NCI-H82 (cell line): ENCODE data around the gene NPHP4.

Source experiments
- DNase-seq: peaks from one replicate; lab custom pipeline; 2025; lab: John Stamatoyannopoulos, UW

Gene NPHP4

DNA sequence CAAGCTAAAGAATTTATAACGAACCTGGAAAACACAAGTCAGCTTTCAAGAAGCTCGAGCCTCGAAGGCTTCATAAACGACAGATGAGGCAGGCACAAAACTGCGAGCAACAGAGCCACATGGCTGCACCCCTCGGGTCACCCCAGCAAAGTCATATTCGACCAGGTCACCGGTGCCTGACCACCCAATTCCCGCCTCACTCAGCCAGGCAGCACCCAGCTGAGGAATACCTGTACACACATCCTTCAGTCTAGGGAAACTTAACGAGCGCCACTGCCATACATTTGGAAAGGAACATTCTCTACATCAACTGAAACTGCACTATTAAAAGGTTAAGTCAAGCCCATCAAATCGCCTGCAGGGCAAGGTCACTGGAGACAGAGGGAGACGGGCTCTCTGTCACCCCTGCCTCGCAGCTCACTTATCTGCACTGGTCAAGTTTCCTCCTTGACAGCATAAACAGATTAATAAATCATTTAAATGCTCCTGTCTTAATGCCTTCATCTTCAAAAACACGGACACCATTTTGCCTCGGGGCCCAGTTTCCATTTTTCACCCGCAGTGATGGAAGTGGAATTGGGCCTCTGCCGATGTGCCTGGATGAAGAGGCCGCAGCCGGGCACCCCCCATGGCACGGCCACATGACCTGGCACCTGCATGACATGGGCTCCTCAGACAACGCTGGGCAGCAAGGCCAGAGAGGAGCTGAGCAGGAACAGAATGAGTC, 20.6 kb downstream of the NPHP4 start:
- no peak for DNase-seq

DNA sequence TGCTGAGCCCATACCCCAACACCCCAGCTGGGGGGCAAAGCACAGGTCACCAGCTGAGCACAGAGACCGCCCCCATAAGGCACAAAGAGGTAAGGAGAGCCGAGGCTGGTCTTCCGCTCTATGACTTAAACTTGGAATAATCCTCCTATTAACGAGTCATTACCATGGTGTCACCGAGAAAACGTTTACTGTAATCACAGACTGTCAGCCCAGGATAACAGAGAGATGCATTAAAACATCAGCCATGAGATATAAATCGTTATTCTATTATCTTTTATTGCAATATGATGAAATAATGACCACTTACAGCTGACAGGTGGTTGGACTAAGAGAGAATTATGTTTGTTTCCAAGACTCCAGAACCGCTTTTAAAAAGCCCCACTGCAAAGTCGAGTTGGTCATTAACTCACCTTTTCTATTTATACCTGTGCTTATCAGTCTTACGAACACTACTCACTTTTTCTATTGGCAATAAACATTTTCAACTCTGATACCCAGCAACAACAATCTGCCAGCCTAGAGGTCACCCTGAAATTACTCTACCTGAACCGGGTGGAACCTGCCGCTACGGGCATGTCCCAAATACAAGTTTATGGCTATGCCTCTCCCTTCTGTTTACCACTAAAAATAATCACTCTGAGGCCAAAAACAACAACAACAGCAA, 21.5 kb downstream of the NPHP4 start:
- DNase-seq, result no peak

- no peak for DNase-seq
Measured at GRCh38 chr1:5969168-5969567, 23.1 kb downstream of the NPHP4 start.

GRCh38 chr1:5968161-5968736, 24.0 kb downstream of the NPHP4 start:
- no peak for DNase-seq

DNA sequence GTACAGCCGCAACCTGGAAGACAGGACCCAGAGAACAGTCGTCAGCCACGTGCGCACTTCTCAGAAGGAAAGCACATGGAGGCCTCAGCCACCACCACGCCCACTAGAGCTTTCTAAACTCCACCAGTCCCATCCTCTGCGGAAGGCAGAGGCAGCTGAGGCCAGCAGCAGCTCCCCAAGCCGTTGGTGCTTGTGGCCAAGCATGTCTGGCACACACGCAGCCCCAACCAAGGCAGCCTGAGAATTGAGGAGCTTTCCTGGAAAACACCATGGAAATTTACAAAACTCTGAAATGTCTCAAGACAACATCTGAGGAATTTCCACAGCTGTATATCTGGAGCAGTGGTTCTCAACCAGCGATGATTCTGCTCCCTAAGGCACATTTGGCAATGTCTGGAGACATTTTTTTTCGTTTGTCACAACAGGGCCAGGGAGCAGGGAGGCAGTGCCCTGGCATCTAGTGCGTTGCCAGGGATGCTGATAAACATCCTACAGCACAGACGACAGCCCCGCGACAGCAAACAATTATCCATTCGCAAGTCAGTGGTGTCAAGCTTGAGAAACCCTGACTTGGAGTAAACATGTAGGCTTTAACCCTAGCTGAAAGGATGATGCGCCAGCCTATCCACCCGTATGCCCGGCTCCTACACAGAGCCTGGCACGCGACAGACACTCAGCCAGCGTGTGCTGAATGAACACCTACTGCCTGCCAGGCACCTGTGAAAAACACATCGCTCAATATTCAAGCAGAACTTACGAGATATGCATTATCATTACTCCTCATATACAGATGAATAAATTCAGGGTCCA, 24.7 kb downstream of the NPHP4 start:
- DNase-seq, result no peak

- DNase-seq, result no peak
Measured at GRCh38 chr1:5966543-5967205, 25.6 kb downstream of the NPHP4 start.

DNA sequence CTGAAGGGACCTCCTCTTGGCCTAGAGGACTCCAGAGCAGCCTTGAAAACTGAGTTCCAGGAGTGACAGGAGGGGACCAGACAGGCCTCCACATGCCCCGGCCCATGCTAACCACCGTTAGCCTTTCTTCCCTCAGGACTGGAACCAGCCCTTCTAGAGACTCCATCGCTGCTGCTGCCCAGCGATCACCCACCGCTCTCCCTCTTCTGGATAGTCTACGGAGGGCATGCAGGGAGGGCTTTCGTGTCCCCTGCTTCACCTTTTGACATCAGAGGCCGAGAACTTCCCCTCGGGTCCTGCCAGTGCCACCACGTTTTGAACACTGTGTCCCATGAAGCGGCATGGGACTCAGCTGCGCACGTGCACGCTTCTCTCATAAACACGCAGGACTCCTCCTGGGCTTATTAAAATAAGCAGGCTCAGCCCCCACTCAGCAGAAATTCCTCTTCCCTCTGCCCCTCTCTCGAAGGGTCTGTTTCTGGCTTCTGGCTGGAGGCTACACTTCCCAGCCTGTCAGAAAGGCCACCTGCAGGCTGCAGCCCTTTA, 26.6 kb downstream of the NPHP4 start:
- no peak for DNase-seq

GRCh38 chr1:5962265-5963105, 29.7 kb downstream of the NPHP4 start:
- DNase-seq, result no peak

GRCh38 chr1:5961601-5962000, 30.6 kb downstream of the NPHP4 start:
- DNase-seq, result no peak

- DNase-seq, result no peak
Measured at GRCh38 chr1:5960336-5960735, 31.9 kb downstream of the NPHP4 start.

- no peak for DNase-seq
Measured at GRCh38 chr1:5959667-5960230, 32.5 kb downstream of the NPHP4 start.

- no peak for DNase-seq
Measured at GRCh38 chr1:5959087-5959486, 33.1 kb downstream of the NPHP4 start.

DNA sequence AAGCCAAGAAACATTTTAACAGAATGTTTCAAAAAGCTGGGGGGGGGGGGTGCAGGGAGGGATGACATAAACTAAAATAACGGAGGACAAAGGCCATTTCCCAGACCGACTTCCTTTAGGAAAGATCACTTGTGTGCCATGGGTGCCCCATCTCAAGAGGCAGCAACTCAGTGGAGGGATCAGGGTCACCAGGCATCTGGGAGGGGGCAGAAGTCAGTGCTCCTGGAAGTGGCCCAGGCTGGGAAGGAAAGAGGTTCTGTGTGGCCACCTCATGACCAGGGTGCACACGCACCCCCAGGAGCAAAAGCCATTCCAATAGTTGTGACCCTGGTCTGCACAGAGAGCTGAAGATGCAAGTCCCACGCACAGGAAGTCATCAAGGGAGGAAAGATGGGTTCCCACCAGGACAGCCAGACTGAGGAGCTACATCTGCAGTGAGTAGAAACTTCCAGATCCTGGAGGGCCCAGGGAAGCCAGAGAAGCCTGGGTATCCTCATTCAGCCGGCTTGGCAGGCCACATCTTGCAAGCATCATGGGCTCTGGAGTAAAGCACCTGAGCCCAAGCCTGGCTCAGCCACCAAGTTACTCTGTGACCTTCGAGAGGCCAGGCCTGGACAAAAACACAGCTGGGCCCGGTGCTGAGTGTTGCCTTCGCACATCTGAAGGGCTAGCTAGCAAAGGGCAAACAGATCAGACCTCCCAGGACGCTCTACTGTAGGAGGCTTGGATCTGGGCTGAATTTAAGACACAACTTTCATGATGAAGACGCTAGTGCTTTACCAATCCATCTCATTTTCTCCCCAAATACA, 36.0 kb downstream of the NPHP4 start:
- DNase-seq, result no peak

GRCh38 chr1:5955479-5955977, 36.7 kb downstream of the NPHP4 start:
- no peak for DNase-seq

DNA sequence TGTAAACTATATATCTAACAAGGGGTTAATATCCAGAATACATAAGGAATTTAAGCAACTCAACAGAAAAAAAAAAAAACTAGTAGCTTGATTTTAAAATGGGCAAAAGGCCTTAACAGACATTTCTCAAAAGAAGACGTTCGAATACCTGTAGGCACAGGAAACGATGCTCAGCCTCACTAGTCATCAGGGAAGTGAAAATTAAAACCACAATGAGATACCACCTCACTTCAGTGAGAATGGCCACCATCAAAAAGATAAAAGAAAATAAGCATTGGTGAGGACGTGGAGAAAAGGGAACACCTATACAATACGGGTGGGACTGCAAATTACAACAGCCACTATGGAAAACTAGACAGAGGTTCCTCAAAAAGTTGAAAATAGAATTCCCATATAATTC, 37.3 kb downstream of the NPHP4 start:
- DNase-seq, result no peak

GRCh38 chr1:5953386-5953785, 38.8 kb downstream of the NPHP4 start:
- DNase-seq, result no peak

DNA sequence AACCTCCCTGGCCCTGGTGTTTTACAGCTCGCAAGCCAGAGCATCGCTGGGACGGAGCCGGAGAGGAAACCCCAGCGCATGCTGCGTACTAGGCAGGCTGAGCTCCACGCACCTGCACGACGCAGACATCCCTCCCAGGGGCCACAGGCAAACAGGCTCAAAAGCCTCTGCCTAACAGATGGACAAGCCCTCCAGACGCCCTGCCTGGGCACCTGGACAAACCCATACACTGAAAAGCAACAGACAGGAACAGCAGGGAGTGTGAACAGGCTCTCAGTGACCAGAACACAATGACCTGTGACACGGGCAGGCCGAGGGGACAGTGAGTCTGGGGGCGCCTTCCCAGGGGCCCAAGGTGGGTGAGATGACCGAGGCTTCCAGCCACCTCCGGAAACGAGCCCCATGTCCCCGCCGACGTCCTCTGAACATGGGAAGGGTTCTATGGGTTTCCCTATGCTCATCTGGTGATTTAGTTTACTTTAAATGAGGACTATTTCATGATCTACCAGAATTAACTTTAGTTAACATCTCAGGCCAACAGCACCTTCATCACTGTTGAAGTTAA, 40.3 kb downstream of the NPHP4 start:
- DNase-seq, result no peak

DNA sequence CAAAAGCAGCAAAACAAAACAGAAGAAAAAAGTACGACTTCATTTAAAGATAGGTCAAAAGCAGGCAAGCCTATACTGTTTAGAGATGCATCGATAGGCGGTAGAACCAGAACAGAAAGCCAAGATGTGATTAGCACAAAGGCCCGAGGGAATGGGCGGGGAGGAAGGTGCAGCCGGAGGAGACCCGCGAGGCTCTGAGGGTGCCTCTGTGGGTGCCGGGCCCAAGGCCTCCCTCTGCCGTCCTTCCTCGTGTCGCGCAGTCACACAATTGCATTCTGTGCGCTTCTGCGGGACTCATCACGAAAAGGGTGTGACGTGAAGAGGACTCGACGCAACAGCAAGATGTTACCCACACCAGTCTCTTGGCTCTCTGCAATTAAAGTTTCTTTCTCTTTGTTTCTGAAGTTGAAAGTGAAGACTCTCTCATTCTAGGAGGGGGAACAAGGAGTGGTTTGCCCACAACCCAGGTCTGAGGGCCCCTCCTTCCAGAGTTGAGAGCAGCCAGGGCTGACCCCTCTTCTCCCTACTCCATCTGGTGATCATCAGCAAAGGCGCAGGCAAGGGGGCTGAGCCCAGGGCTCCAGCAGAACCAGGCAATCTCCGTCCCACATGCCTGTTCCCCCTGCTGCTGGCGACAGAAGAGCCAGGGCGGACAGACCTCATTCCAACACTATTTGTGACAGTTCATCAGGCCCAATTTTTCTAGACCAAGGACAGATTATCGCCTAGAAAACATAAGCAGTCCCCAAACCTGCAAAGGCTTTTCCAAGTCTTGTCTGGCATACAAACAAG, 41.0 kb downstream of the NPHP4 start:
- no peak for DNase-seq
